Activated CD4-positive, CD25-positive, alpha-beta regulatory T cell treated with anti-CD3 and anti-CD28 coated beads, Interleukin-2, amount 50 U/mL, for 24 hours (primary cell): ENCODE data around the gene CIAO1.
"Not testable (repeated sequence)": the region's sequence is repeated elsewhere in the genome, so short reads cannot be mapped to it uniquely, and the experiment has no call there.

ENCODE experiments used
- ATAC-seq, 2 donors: fragments of 150-1000 bp; cut with Tn5 transposase; one replicate each; pipeline ENCODE4 v1.10.0; 2021; ENCODE audit warnings: mild to moderate bottlenecking in 1 of 2, moderate library complexity in 1 of 2

The CIAO1 gene

DNA sequence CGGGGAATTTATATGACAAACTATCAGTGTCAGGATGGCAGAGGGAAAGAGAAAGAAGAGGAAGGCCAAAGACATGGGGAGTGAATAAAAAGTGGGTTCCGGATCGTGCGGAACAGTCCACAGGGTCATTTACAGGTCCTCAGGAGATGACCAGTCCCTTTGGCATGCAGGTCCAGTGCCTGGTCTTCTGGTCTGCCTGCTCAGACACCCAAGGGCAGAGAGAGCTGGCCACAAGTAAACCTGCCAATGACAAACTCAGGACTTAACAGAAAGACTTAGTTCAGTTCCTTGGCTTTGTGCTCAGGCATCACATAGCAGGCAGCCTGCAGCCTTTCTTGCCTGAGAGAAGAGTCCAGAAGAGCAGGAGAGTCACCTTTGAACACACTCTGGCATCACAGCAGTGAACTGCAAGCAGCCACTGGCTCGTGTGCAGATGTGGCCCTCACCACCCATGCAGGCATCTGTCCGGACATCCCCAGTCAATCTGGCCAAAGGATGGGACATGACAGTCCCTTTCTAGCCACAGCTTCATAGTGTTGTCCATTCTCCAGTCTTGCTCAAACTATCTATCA lies 14.2 kb upstream of the CIAO1 start:
- no peak for ATAC-seq

DNA sequence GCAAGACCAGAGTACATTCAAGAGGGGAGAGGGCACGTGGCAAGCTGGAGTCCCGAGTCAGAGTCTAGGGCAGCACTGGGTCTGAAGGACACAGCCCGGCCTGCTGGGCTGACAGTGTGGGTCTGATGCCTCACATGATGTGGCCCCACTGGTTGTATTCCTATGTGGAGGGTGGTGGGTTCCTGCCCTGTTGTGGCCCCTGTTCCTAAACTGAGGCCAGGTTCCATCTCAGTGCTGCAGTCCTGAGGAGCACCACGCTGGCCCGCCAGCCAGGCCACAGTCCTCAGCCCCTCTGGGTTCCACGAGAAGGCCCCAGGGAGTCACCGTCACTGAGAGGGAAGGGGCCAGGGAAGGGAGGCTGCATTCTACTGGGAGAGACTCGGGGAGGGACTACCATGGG lies 13.5 kb upstream of the CIAO1 start:
- ATAC-seq, result no peak

DNA sequence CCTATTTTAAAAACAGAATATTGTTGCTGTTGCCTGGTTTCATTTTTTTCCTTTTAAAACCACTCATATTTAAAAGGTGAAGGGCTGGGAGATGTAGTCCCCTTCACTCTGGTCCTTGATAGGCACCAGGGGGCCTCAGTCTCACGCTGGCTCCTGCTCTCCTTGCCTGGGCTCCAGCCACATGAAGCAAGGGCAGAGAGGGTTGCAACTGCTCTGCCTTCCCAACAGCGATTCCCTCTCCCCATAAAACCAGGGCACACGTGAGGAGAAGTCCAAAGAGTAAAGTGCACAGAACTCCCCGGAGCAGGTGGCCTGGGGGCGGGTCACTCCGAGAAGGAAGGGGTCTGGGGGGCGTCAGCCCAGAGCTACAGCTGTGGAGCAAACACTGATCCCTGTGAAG lies 13.0 kb upstream of the CIAO1 start:
- no peak for ATAC-seq

- ATAC-seq, result no peak
These were observed 11.5 kb upstream of the CIAO1 start for GRCh38 chr2:96254571-96254970.

- no peak for ATAC-seq
These were observed 9.4 kb upstream of the CIAO1 start for GRCh38 chr2:96256611-96257113.

DNA sequence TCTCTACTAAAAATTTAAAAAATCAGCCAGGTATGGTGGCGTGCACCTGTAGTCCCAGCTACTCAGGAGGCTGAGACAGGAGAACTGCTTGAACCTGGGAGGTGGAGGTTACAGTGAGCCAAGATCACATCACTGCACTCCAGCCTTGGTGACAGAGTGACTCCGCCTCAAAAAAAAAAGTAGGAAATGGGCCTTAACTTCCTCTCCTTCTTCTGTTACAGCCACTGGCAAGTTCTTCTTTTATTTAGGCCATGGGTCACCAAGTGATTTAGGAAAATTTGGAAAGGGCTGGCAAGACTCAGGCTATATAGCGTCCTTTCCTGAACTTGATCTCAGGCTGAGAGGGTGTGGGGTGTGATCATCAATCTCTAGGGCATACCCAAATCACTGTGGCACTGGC lies 8.3 kb upstream of the CIAO1 start:
- ATAC-seq, result not testable (repeated sequence)

- ATAC-seq, result no peak
These were observed 7.6 kb upstream of the CIAO1 start for GRCh38 chr2:96258166-96259022.

GRCh38 chr2:96259497-96259921 lies 6.5 kb upstream of the CIAO1 start:
- ATAC-seq, result no peak

- peak; percentile 32 to 39 for ATAC-seq
These were observed 5.4 kb upstream of the CIAO1 start for GRCh38 chr2:96260387-96261260.

- ATAC-seq, result no peak
These were observed 4.6 kb upstream of the CIAO1 start for GRCh38 chr2:96261328-96262003.

DNA sequence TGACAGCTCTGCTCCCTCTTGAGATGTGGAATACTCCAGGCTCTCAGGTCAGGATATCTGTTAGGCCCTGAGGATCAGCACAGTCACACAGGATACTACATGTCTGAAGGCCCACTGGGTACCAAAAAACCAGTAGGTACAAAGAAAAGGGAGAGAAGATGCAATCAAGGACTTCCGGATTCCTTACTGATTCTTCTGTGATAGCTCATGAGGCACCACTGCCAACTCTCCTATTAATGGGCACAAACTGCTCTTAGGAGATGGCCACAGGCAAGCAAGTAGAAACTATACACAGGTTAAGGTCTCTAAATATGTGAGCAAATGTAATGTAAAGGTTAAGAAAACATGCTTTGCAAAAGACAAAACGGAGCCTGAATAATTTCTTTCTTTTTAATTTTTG lies 3.7 kb upstream of the CIAO1 start:
- ATAC-seq, result no peak

- ATAC-seq, result no peak
These were observed 1.9 kb upstream of the CIAO1 start for GRCh38 chr2:96264086-96264485.

- no peak for ATAC-seq
These were observed 1.2 kb upstream of the CIAO1 start for GRCh38 chr2:96264656-96265348.

- ATAC-seq, result peak; percentile 2 to 6
These were observed 631 bp upstream of the CIAO1 start for GRCh38 chr2:96265349-96265839.

DNA sequence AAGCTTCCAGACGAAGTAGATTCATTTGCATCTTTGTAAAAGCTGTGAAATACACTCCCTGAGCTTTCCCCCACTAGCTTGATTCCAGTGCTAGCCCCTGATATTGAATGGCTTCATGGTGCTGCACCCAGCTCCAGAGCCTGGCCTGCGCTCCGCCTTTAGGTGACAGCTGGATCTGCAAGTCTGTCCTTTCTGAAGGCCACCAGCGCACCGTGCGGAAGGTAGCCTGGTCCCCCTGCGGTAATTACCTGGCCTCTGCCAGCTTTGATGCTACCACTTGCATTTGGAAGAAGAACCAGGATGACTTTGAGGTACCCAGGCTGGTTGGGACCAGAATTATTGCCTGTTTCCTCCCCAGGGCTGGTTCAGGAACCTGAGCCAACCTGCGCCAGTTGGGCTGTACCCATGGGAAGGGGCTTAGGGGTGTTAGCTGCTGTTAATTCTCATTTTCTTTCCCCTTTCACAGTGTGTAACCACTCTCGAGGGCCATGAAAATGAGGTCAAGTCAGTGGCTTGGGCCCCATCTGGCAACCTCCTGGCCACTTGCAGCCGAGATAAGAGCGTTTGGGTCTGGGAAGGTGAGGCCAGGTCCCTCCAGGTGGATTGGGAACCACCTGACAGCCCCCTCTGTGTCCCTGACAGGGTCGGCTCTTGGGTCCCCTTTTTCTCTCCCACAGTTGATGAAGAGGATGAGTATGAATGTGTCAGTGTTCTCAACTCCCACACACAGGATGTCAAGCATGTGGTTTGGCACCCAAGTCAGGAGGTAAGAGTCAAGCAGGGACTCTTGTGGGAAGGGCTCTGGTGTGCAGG lies 1.3 kb downstream of the CIAO1 start:
- peak in 1 of 2 donors; percentile 11 for ATAC-seq

GRCh38 chr2:96271995-96272394 lies 6.0 kb downstream of the CIAO1 start:
- no peak for ATAC-seq

- no peak for ATAC-seq
These were observed 7.7 kb downstream of the CIAO1 start for GRCh38 chr2:96273763-96274162.

DNA sequence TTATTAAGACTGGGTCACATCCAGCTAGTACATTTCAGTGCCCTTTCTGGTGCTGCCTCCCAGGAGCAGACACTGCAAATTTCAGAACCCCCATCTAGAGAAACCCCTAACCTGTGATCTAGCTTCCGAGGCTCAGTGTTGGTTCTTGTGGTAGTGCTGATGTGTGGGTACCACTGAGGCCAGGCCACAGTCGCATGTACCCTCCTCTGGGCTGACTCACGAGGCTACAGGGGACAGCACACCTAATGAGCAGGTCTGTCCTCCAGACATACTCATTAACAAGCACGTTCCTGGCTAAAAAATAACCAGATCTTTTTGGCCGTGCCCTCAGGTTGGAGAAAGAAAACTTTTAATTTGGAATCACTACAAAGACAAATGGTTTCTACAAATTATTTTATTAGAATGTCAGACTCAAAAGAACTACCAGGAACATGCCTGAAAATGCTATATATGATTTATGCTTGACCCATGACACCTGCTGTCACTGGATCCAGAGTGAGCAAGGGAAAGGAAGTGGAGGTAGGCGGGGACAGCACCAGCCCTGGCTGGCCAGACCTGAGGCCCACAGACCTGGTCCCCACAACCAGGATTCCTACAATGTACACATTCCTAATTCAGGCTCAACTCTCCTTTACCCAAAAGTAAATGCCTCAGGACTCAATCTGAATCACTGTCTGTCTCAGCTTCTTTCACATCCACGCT lies 8.5 kb downstream of the CIAO1 start:
- ATAC-seq, result no peak

GRCh38 chr2:96276787-96277499 lies 10.9 kb downstream of the CIAO1 start:
- ATAC-seq, result no peak
